GM06990 (cell line): ENCODE results near the gene KRTAP1-4.

Source experiments
- DNase-seq: peaks from one replicate; pipeline ENCODE4 v3.0.0-alpha.2; 2011; ENCODE audit not compliant: insufficient read length; ENCODE audit errors: extremely low read depth
- H3K27me3 ChIP-seq: replicated peaks from 2 replicates; pipeline ENCODE4 v1.6.0; 2011; ENCODE audit warnings: low read length; ENCODE audit not compliant: control insufficient read depth, insufficient read depth
- H3K36me3 ChIP-seq: 2 replicates; pipeline ENCODE4 v1.5.1; 2011; ENCODE audit warnings: low read length; ENCODE audit not compliant: control insufficient read depth, insufficient read depth
- H3K4me3 ChIP-seq: replicated peaks from 2 replicates; pipeline ENCODE4 v1.5.1; 2011; ENCODE audit warnings: low read depth, mild to moderate bottlenecking, control low read depth, low read length
- CTCF ChIP-seq: IDR thresholded peaks from 2 replicates; pipeline ENCODE4 v1.5.1; 2011; ENCODE audit warnings: low read length, control low read depth, mild to moderate bottlenecking, inconsistent platforms; ENCODE audit not compliant: insufficient read depth, poor library complexity, severe bottlenecking

The KRTAP1-4 gene

GRCh38 chr17:41029633-41030245 is at the start of gene KRTAP1-4:
Gene KRTAP1-4, minus strand, starts transcription at chr17:41030195. Its CDS starts 117 bp downstream, at chr17:41030078.
- Histone ChIP-seq H3K36me3 (no peaks in the 10 kb centered on the region), H3K27me3 (no peaks in the 10 kb centered on the region), H3K4me3 (no peak within 1 kb of the TSS)
- no peak for DNase-seq
- TF ChIP-seq CTCF, result no peak

GRCh38 chr17:41076788-41077187 is 46.8 kb upstream of the KRTAP1-4 start:
- H3K36me3 ChIP-seq, result no peaks in the 10 kb centered on the region
- H3K4me3 ChIP-seq, result no peak overlapping the region
- DNase-seq, result no peak
- TF ChIP-seq CTCF, result no peak
- no peaks in the 10 kb centered on the region for H3K27me3 ChIP-seq

- Histone ChIP-seq H3K27me3 (no peaks in the 10 kb centered on the region), H3K4me3 (no peak overlapping the region), H3K36me3 (no peaks in the 10 kb centered on the region)
- no peak for DNase-seq
- TF ChIP-seq CTCF, result no peak
Observed at GRCh38 chr17:41073676-41074075, 43.7 kb upstream of the KRTAP1-4 start.

DNA sequence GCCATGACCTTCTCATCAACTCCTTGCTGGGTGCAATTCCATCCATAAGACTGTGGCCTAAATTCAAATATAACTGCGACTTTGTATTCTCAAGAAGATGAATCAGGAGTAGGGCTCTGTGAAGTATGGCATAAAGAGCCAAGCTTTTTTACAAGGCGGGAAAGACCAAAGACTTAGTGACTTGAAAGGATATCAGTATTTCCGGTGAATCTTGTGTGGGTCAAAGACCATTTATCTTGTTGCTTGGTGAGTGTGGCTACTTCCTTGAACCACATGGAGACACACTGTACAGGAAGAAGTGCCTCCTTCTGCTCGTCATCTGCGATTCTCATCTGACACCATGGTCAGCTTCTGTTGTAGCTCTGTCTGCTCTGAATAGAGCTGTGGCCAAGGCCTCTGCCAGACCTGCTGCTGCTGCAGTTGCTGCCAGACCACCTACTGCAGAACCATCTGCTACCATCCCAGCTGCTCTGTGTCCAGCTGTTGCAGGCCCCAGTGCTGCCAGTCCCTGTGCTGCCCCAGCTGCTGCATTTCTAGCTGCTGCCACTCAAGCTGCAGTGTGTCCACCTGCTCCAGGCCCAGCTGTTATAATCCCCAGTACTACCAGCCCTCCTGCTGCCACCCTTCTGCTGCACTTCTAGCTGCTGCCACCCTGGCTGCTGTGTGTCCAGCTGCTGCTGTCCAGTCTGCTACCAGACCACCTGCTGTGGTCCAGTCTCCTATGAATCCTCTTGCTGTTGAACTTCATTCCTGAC is 41.8 kb upstream of the KRTAP1-4 start:
- H3K27me3 ChIP-seq, result no peaks in the 10 kb centered on the region
- TF ChIP-seq CTCF, result no peak
- DNase-seq, result no peak
- H3K36me3 ChIP-seq, result no peaks in the 10 kb centered on the region
- no peak overlapping the region for H3K4me3 ChIP-seq

DNA sequence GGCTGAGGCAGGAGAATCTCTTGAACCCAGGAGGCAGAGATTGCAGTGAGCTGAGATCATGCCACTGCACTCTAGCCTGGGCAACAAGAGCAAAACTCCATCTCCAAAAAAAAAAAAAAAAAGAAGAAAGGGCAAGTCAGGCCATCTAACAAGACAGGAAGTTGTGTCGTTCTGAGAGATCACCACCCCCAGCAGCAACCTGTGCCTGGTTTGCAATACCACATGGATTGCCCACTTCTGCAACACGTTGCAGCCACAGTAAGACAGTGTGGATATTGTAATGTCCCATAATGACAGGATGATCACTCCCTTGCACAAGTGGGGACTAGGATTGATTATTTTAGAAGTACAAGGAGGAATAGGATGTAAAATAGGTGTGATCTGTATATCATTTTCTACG is 39.0 kb upstream of the KRTAP1-4 start:
- Histone ChIP-seq H3K27me3 (no peaks in the 10 kb centered on the region), H3K36me3 (no peaks in the 10 kb centered on the region), H3K4me3 (no peak overlapping the region)
- no peak for DNase-seq
- no peak for TF ChIP-seq CTCF
